ENCODE data around the gene CA12.

CA12 gene

DNA sequence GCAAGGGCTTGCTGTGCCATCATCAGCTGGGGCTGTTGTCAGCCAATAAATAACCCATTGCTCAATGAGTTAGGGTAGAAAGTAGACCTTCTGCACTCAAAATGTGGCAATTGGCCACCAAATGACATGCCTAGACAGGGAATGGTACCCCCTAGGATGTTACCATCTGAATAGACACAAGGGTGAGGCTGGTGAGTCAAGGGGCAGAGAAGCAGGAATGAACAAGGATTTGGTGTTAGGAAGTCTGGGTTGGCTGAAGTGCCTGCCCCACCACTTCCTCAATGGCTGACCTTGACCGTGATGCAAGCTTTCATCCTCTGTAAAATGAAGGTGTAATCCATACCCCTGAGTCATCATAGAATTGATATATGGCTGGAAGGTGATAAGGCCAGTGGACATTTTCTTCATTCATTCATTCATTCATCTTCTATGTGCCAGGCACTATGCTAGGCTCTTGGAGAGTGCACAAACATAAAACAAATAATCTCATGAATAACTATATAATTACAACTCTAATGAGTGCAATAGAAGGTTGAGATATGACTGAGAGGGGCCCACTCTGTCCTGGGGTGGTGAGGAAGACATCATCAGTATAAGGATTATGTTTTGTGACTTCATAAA, 4.4 kb upstream of the CA12 start:
- TF ChIP-seq, protein P1, sequence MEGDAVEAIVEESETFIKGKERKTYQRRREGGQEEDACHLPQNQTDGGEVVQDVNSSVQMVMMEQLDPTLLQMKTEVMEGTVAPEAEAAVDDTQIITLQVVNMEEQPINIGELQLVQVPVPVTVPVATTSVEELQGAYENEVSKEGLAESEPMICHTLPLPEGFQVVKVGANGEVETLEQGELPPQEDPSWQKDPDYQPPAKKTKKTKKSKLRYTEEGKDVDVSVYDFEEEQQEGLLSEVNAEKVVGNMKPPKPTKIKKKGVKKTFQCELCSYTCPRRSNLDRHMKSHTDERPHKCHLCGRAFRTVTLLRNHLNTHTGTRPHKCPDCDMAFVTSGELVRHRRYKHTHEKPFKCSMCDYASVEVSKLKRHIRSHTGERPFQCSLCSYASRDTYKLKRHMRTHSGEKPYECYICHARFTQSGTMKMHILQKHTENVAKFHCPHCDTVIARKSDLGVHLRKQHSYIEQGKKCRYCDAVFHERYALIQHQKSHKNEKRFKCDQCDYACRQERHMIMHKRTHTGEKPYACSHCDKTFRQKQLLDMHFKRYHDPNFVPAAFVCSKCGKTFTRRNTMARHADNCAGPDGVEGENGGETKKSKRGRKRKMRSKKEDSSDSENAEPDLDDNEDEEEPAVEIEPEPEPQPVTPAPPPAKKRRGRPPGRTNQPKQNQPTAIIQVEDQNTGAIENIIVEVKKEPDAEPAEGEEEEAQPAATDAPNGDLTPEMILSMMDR (IDR thresholded peaks at IDR 0.05; ENCODE audit: low read depth, low read length, missing control alignments): no peak
- no peak for DNase-seq (ENCODE audit: low read depth)
- H3K4me3 ChIP-seq (ENCODE audit: low read depth, low read length): no peak overlapping the region

DNA sequence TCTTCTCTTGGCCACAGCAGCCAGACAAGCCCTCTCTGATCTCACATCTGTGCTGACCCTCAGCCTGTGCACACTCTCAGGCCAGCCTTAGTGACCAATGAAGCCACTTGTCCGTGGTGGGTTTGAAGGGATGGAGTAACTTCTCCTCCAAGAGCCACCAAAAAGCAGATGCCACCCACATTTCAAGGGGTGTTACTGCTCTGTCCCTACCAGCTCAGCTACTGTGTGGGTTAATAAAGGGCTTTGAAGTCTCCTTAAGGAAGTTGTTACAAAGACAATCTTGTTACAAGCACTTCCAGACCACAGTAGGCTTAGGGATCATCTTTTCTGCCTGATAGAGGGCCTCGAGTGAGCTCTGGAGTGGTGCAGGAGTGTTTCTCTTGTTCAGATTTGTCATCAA, 3.3 kb upstream of the CA12 start:
- no peak for DNase-seq (ENCODE audit: low read depth)
- no peak overlapping the region for H3K4me3 ChIP-seq (ENCODE audit: low read depth, low read length)
- TF ChIP-seq, protein P1 (IDR thresholded peaks at IDR 0.05; ENCODE audit: low read depth, low read length, missing control alignments): no peak

DNA sequence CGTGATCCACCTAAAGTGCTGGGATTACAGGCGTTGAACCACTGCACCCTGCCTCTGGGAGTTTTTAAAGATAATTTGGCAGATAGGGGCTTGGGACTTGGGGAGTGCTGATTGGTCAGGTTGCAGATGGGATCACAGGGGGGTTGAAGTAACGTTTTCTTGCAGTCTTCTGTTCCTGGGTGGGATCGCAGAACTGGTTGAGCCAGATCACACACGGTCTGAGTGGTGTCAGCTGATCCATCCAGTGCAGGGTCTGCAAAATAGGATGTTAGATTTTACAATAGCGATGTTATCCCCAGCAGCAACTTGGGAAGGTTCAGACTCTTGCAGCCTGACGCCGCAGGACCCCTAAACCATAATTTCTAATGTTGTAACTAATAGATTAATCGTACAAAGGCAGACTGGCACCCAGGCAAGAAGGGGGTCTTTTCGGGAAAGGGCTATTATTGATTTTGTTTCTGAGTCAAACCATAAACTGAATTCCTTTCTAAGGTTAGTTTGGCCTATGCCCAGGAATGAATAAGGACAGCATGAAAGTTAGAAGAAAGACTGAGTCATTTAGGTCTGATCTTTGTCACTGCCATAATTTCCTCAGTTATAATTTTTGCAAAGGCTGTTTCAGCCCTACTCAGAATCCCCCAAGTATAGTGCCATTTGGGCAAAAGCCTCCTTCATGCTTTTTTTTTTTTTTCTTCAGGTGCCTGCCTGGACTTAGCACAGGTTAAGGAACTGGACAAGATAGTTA, 1.5 kb upstream of the CA12 start:
- TF ChIP-seq, protein P1 (IDR thresholded peaks at IDR 0.05; ENCODE audit: low read depth, low read length, missing control alignments): no peak
- H3K4me3 ChIP-seq (ENCODE audit: low read depth, low read length): no peak overlapping the region
- no peak for DNase-seq (ENCODE audit: low read depth)

DNA sequence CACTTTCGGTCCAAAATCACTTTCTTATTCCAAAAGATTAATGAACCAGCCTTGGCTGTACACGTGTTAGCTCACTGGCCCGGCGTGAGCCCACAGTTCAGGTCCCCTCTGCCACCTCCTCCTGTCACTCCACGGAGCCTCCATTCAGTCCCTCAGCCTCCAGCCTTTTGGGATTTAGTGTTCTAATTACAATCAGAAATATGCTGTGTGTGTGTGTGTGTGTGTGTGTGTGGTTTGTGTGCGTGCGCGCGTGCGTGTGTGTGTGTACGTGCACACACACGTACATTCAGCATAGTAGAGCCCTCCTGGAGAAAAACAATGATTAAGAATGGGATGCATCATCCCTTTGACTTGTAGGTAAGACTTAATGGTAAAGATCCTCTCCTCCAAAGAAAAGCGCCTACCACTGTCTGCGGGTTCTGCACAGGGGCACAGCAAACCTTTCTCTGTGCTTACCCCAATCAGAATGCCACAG, 801 bp downstream of the CA12 start:
- TF ChIP-seq, protein P1 (IDR thresholded peaks at IDR 0.05; ENCODE audit: low read depth, low read length, missing control alignments): no peak
- H3K4me3 ChIP-seq (ENCODE audit: low read depth, low read length): no peak overlapping the region
- no peak for DNase-seq (ENCODE audit: low read depth)

DNA sequence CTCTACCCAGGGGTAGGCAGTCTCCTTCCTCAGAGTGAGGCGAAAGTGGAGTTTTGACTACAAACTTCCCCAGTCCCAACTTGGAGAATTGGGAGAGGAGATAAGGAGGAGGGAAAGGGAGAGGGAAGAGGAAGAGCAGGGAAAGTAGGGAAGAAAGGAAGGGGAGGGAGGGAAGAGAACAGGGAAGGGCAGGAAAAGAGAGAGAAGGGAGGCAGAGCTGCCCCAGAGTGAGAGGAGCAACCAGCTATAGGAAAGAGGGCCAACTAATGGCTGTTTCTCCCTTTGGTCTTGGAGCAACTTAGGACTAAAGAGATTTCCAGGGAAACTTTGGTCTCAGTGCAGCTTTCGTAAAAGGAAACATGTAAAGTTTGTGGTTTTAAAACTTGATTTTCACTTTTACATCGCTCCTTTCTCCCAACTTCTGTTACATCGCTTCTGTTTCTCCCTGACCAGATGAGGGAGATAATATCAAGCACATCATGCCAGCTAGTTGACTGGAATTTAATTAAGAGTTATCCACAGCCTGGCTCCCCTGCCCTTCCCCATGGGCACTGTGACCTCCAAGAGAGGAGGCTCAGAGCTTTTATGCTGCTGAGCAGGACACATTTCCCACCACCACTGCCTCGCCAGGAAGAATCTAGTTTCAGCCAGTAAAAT, 1.4 kb downstream of the CA12 start:
- DNase-seq (ENCODE audit: low read depth): no peak
- TF ChIP-seq, protein P1 (IDR thresholded peaks at IDR 0.05; ENCODE audit: low read depth, low read length, missing control alignments): no peak

DNA sequence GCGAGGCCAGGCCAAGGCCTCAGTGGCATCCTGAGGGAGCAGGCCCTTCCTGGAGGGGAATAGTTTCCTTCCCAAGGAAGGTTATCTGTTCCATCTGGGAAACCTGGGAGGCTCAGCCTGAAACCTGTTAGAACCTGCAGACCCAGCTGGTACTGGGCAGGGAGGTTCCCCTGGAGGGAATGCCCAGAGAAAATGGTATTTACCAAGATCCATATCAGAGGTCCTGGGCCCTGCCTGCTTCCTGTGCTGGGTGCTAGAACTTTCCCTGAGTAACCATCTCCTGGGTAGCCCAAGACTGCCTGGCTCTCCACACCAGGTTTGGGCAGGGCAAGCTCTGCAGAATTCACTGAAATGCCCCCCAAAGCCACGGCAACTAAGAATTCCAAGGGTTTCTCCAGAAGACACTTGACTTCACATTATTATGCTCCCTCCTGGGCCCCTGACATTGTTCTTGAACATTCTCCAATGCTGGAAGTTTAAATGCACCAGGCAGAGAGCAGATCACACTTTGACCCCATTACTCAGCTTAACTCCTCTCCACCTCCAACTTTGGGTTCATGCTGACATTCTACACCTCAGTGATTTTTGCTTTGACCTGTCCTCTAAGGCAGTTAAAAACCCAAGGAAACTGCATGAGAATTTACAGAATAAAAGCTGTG, 2.0 kb downstream of the CA12 start:
- H3K4me3 ChIP-seq (ENCODE audit: low read depth, low read length): no peak overlapping the region
- DNase-seq (ENCODE audit: low read depth): no peak
- TF ChIP-seq, protein P1 (IDR thresholded peaks at IDR 0.05; ENCODE audit: low read depth, low read length, missing control alignments): no peak

More for the DNA sequence above, 1.4 kb downstream of the CA12 start:
- H3K4me3 ChIP-seq (ENCODE audit: low read depth, low read length): no peak overlapping the region

Measured in GM12864 (cell line).